GM12875 (cell line): Measurements from ENCODE around the gene USH2A.

Source experiments
- H3K4me3 ChIP-seq: one replicate; pipeline ENCODE4 v1.5.1; 2011; ENCODE audit warnings: low read depth, low read length, control low read depth
- CTCF ChIP-seq: IDR thresholded peaks from 2 replicates; pipeline ENCODE4 v1.5.1; 2011; ENCODE audit warnings: low read depth, mild to moderate bottlenecking, control low read depth, inconsistent platforms, low read length, moderate library complexity, borderline replicate concordance; ENCODE audit not compliant: insufficient read depth

The USH2A gene

DNA sequence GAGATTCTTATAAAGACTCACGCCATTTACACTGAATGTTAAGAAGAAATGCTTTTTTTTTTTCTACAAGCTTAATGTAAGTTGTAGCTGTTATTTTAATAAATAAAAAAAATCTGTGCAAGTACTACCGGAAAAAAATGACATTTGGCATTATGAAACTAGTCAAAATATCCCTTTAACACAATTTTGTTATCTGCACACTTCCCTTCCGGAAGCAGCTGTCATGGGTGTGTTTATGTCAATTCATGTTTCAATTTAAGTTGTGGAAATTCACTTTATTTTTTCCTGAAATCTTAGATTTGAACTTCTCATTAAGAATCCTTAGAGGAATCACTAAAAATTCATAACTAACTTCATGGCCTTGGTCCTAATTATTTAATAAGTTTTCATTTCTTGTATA, 548.0 kb downstream of the USH2A start:
- no peak overlapping the region for H3K4me3 ChIP-seq
- TF ChIP-seq CTCF = no peak

DNA sequence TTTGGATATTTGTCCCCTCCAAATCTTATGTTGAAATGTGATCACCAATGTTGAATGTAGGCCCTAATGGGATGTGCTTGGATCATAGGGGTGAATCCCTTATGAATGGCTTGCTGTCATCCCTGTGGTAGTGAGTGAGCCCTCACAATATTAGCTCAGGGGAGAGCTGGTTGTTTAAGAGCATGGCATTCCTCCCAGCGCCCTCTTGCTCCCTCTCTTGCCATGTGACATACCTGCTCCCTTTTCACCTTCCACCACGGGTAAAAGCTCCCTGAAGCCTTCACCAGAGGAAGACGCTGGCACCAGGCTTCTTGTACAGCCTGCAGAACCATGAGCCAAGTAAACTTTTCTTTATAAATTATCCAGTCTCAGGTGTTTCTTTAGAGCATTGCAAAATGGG, 550.6 kb downstream of the USH2A start:
- H3K4me3 ChIP-seq = no peak overlapping the region
- TF ChIP-seq CTCF = no peak

DNA sequence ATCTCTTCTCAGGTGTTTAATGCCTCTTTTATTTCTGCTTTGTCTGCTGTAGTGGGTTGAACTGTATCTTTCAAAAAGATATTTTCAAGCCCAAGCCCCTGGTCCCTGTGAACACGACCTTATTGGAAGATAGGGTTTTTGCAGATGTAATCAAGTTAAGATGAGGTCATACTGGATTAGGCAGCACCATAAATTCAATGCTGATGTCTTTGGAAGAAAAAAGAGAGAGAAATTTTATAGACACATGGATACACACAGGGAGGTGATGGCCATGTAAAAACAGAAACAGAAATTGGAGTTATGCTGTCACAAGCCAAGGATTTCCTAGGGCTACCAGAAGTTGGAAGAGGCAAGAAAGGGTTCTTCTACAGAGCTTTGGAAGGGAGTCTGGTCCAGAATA, 554.7 kb downstream of the USH2A start:
- no peak overlapping the region for H3K4me3 ChIP-seq
- no peak for TF ChIP-seq CTCF

DNA sequence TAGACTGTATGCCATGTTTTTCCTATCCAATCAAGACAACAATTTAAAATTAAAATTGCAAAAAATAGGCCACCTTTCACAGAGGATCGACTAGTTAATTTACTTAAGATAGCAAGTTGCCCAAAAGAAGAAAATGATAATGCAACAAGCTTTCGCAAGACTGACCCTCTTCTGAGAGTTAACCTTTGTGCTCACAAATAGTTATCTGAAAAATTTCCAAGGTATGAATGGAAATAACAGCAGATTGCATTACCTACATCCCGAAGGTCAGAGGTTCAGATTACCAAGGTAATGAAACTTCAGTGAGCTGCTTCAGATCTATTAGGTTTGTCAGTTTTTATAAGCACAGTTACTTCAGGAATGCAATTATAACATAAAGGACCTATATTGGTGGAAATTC, 558.2 kb downstream of the USH2A start:
- TF ChIP-seq CTCF = no peak
- no peak overlapping the region for H3K4me3 ChIP-seq

DNA sequence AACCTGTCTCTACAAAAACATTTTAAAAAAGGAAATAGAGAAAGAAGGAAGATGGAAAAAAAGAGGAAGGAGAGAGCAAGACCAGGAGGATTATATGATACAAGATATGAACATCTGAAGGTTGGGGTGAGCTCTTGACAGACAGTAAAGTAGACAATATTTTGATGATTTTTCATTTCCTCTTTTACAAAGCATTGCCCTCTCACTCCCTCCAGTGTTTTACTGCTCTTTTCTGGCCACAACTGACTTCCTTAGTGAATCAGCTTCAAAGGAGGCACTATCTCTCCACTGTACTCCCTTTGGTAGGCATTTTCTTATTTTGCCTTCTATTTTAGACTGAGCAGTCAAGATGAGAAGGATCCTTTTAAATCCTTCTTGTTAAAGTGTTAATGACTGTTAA, 559.5 kb downstream of the USH2A start:
- no peak overlapping the region for H3K4me3 ChIP-seq
- no peak for TF ChIP-seq CTCF

DNA sequence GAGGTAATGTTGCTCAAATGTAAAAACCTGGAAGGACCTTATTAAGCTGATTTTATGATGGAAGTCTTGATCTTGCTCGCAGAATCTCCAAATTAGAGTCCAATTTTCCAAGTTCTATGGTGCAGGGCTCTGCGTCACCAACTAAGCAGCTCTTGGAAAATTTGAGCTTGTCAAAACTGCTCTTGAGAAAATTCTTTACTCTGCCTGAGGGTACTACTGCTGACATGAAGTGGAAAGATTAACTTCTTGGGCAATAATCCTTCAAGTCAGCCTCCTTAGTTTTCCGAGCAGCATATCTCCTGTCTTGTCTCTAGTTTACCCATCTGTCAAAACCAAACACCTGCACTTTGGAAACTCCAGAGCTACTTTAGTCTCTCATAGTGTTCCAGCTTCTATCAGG, 562.4 kb downstream of the USH2A start:
- no peak for TF ChIP-seq CTCF
- no peak overlapping the region for H3K4me3 ChIP-seq

GRCh38 chr1:215857317-215857716, 565.9 kb downstream of the USH2A start:
- no peak overlapping the region for H3K4me3 ChIP-seq
- TF ChIP-seq CTCF = no peak
